Measurements from ENCODE around the gene NRP2.

The NRP2 gene

GRCh38 chr2:205815673-205816072 is 133.4 kb downstream of the NRP2 start:
- no peak for DNase-seq

GRCh38 chr2:205816268-205816667 is 134.0 kb downstream of the NRP2 start:
- DNase-seq = no peak

GRCh38 chr2:205822579-205822978 is 140.3 kb downstream of the NRP2 start:
- no peak for DNase-seq

GRCh38 chr2:205827809-205828365 is 145.6 kb downstream of the NRP2 start:
- DNase-seq = no peak

- no peak for DNase-seq
These were observed 151.6 kb downstream of the NRP2 start for GRCh38 chr2:205833864-205834263.

GRCh38 chr2:205834796-205835195 is 152.5 kb downstream of the NRP2 start:
- DNase-seq = no peak

- DNase-seq = no peak
These were observed 153.0 kb downstream of the NRP2 start for GRCh38 chr2:205835251-205835791.

GRCh38 chr2:205835923-205836322 is 153.6 kb downstream of the NRP2 start:
- DNase-seq = no peak

GRCh38 chr2:205836477-205837221 is 154.3 kb downstream of the NRP2 start:
- DNase-seq = no peak

- no peak for DNase-seq
These were observed 155.4 kb downstream of the NRP2 start for GRCh38 chr2:205837663-205838062.

- no peak for DNase-seq
These were observed 163.1 kb downstream of the NRP2 start for GRCh38 chr2:205845446-205845845.

Data from GF-D8 (cell line).